Measurements from ENCODE around the gene TREML4. TPM values are rescaled to one million over a fixed set of nuclear protein-coding genes. Genes with fewer than 3 reads are reported as not detected.

Gene TREML4
- polyA plus RNA-seq, 1 experiment = not detected

DNA sequence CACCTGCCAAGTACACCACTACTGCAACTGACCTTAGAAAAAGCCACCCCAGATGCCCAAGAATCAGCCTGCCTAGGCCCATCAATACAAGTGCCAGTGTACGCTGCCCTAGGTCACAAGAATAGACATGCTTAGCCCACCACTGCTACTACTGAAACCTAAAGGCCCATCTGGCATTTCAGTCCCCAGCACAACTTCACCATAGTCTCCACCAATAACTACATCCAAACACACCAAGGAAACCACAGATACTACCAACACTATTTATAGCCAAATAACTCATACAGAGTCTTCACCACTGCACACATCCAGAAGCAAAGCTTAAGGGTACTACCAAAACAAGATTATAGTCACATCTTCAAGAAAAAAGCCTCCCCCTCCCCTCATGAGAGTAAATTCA, 28.2 kb downstream of the TREML4 start:
- CTCF ChIA-PET = interaction anchor here (0.6 kb wide), 1 partner anchor 949 kb away, joined by 3 read pairs; no protein-coding TSS in a partner anchor
- POLR2A ChIA-PET = interaction anchor here (0.6 kb wide), 1 partner anchor 65 kb away, joined by 4 read pairs; no protein-coding TSS in a partner anchor
- no peaks in the 10 kb centered on the region for H3K9me3 ChIP-seq (ENCODE audit: control insufficient read depth, insufficient read depth, low read length)
- no peak overlapping the region for H3K27ac ChIP-seq (ENCODE audit: low read depth, low read length)
- DNase-seq (ENCODE audit: low read depth, low spot score) = no peak
- no peak overlapping the region for H3K4me3 ChIP-seq (ENCODE audit: low read depth, low read length)
- no peaks in the 10 kb centered on the region for H3K27me3 ChIP-seq (ENCODE audit: control insufficient read depth, insufficient read depth, low read length)
- TF ChIP-seq, protein P1, sequence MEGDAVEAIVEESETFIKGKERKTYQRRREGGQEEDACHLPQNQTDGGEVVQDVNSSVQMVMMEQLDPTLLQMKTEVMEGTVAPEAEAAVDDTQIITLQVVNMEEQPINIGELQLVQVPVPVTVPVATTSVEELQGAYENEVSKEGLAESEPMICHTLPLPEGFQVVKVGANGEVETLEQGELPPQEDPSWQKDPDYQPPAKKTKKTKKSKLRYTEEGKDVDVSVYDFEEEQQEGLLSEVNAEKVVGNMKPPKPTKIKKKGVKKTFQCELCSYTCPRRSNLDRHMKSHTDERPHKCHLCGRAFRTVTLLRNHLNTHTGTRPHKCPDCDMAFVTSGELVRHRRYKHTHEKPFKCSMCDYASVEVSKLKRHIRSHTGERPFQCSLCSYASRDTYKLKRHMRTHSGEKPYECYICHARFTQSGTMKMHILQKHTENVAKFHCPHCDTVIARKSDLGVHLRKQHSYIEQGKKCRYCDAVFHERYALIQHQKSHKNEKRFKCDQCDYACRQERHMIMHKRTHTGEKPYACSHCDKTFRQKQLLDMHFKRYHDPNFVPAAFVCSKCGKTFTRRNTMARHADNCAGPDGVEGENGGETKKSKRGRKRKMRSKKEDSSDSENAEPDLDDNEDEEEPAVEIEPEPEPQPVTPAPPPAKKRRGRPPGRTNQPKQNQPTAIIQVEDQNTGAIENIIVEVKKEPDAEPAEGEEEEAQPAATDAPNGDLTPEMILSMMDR (IDR thresholded peaks at IDR 0.05; ENCODE audit: low read depth, low read length) = no peak

DNA sequence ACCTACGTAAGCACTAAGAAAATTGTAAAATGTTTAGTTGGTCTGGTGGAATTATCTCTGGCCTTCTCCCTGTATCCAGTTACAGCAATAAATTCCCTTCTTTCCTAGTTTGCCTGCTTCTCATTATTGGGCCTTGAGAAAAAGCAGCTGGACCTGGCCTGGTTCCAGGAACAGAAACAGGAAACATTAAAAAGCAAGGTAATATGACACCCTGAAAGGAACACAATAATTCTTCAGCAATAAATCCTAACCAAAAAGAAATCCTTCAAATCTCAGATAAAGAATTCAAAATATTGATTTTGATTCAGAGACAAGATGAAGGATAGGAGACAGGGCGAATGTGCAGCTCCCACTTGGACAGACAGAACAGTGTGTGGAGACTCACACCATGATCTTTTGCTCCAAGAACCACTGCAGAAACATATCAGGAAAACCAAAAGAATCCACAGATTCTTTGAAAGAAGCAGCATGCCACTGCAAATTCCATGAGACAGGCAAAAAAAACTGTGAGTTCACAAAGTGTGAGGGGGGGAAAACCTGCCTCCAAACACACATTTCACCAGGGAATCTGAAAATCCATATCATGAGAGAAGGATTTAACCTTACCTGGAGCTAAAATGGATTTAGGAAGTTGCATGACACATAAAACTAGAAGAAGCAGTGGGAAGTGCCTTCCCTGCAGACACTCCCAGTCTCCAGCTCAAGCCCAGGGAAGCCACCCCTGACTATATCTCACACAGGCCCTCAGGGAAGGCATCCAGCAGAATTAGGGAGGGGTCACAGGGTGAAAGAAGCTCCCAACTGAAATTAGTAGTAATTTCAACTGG, 29.4 kb downstream of the TREML4 start:
- no peaks in the 10 kb centered on the region for H3K9me3 ChIP-seq (ENCODE audit: control insufficient read depth, insufficient read depth, low read length)
- no peak for DNase-seq (ENCODE audit: low read depth, low spot score)
- H3K4me3 ChIP-seq (ENCODE audit: low read depth, low read length) = no peak overlapping the region
- ChIA-PET CTCF (interaction anchor here (0.6 to 1.3 kb wide), 2 partner anchors 49 to 111 kb away, joined by 3 to 9 read pairs; no protein-coding TSS in a partner anchor), POLR2A (interaction anchor here (0.7 kb wide), 2 partner anchors 13 to 326 kb away, joined by 5 to 12 read pairs; no protein-coding TSS in a partner anchor)
- TF ChIP-seq, protein P1 (IDR thresholded peaks at IDR 0.05; ENCODE audit: low read depth, low read length) = no peak
- H3K27ac ChIP-seq (ENCODE audit: low read depth, low read length) = no peak overlapping the region
- no peaks in the 10 kb centered on the region for H3K27me3 ChIP-seq (ENCODE audit: control insufficient read depth, insufficient read depth, low read length)

DNA sequence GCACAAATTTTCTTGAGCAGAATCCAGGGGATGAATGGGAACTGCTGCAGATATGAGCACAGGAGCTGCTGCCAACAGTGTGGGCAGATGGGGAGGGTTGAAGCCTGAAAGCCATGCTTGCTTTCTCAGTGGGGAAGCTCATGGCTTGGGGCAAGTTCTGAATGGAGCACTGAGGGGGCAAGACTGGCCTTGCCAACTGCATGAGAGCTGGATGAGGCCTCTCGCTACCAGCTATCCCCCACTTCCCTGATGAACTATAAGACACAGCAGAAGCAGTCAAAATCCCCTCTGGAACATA, 30.0 kb downstream of the TREML4 start:
- H3K9me3 ChIP-seq (ENCODE audit: control insufficient read depth, insufficient read depth, low read length) = no peaks in the 10 kb centered on the region
- ChIA-PET POLR2A (no interaction called here), CTCF (interaction anchor here (0.6 to 1.3 kb wide), 2 partner anchors 49 to 110 kb away, joined by 3 to 9 read pairs; no protein-coding TSS in a partner anchor)
- TF ChIP-seq, protein P1 (IDR thresholded peaks at IDR 0.05; ENCODE audit: low read depth, low read length) = no peak
- H3K27ac ChIP-seq (ENCODE audit: low read depth, low read length) = no peak overlapping the region
- H3K4me3 ChIP-seq (ENCODE audit: low read depth, low read length) = no peak overlapping the region
- no peak for DNase-seq (ENCODE audit: low read depth, low spot score)
- no peaks in the 10 kb centered on the region for H3K27me3 ChIP-seq (ENCODE audit: control insufficient read depth, insufficient read depth, low read length)

DNA sequence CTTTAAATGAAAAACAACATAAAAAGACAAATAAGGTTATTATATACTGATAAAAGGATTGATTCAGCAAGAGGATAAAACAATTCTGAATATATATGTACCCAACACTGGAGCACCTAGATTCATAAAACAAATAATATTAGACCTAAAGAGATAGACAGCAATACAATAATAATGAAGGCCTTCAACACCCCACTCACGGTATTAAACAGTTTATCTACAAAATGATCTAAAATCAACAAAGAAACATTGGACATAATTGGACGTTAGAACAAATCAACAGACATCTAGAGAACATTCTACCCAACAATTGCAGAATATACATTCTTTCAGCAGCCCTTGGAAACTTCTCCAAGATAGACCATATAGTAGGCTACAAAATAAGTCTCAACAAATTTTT, 34.3 kb downstream of the TREML4 start:
- ChIA-PET CTCF (interaction anchor here (0.6 kb wide), 1 partner anchor 44 kb away, joined by 3 read pairs; no protein-coding TSS in a partner anchor), POLR2A (no interaction called here)
- Histone ChIP-seq H3K4me3 (ENCODE audit: low read depth, low read length) (no peak overlapping the region), H3K9me3 (ENCODE audit: control insufficient read depth, insufficient read depth, low read length) (no peaks in the 10 kb centered on the region), H3K27me3 (ENCODE audit: control insufficient read depth, insufficient read depth, low read length) (no peaks in the 10 kb centered on the region), H3K27ac (ENCODE audit: low read depth, low read length) (no peak overlapping the region)
- TF ChIP-seq, protein P1 (IDR thresholded peaks at IDR 0.05; ENCODE audit: low read depth, low read length) = no peak
- no peak for DNase-seq (ENCODE audit: low read depth, low spot score)

DNA sequence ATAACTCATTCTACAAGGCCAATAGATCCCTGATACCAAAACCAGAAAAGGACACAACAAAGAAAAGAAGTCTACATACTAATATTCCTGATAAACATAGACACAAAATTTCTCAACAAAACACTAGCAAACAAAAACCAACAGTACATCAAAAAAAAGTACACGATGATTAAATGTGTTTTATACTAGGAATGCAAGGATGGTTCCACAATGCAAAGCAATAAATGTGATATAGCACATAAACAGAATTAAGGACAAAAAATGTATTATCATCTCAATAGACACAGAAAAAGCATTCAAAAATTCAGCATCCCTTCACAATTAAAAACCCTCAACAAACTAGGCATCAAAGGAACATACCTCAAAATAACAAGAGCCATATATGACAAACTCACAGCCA, 35.1 kb downstream of the TREML4 start:
- POLR2A ChIA-PET = no interaction called here

More for the DNA sequence above, 35.1 kb downstream of the TREML4 start:
- H3K27me3 ChIP-seq (ENCODE audit: control insufficient read depth, insufficient read depth, low read length) = no peaks in the 10 kb centered on the region
- H3K27ac ChIP-seq (ENCODE audit: low read depth, low read length) = no peak overlapping the region
- TF ChIP-seq, protein P1 (IDR thresholded peaks at IDR 0.05; ENCODE audit: low read depth, low read length) = no peak
- CTCF ChIA-PET = interaction anchor here (0.6 kb wide), 2 partner anchors 43 to 143 kb away, joined by 3 to 4 read pairs; no protein-coding TSS in a partner anchor
- no peaks in the 10 kb centered on the region for H3K9me3 ChIP-seq (ENCODE audit: control insufficient read depth, insufficient read depth, low read length)
- no peak for DNase-seq (ENCODE audit: low read depth, low spot score)
- no peak overlapping the region for H3K4me3 ChIP-seq (ENCODE audit: low read depth, low read length)
